Neural cell (in vitro differentiated cells): ENCODE results near the gene C1QTNF7. TPM values are rescaled to one million over a fixed set of nuclear protein-coding genes. Genes with fewer than 3 reads are reported as not detected.

Source experiments
- H2AFZ ChIP-seq: fragments of 200-600, 300-800 bp; sonication (generic), shearing (Covaris generic); 2 replicates; pipeline ENCODE4 v1.6.0; 2014; ENCODE audit warnings: low read depth, mild to moderate bottlenecking, antibody characterized with exemption, low read length, moderate library complexity
- H3F3A ChIP-seq: fragments of 200-600 bp; shearing (Covaris generic); 2 replicates; pipeline ENCODE4 v1.6.1; 2016; ENCODE audit warnings: mild to moderate bottlenecking, moderate library complexity, mixed read lengths, antibody characterized with exemption, low read length; ENCODE audit not compliant: insufficient read depth, poor library complexity, severe bottlenecking
- H3K27ac ChIP-seq: fragments of 200-600, 300-800 bp; sonication (generic), shearing (Covaris generic); 2 replicates; pipeline ENCODE4 v1.5.1; 2014; ENCODE audit warnings: mild to moderate bottlenecking, low read length, moderate library complexity
- H3K27me3 ChIP-seq: fragments of 300-800, 200-600 bp; sonication (generic), shearing (Covaris generic); 2 replicates; pipeline ENCODE4 v1.6.0; 2014; ENCODE audit warnings: mild to moderate bottlenecking, low read depth, low read length, moderate library complexity; ENCODE audit not compliant: insufficient read depth
- H3K36me3 ChIP-seq: fragments of 300-800, 200-600 bp; sonication (generic), shearing (Covaris generic); 2 replicates; pipeline ENCODE4 v1.5.1; 2014; ENCODE audit warnings: mild to moderate bottlenecking, antibody characterized with exemption, low read length, moderate library complexity; ENCODE audit not compliant: insufficient read depth
- H3K4me2 ChIP-seq: fragments of 300-800, 200-600 bp; sonication (generic), shearing (Covaris generic); 2 replicates; pipeline ENCODE4 v1.6.0; 2014; ENCODE audit warnings: mild to moderate bottlenecking, low read length
- H3K4me3 ChIP-seq: fragments of 300-800, 200-600 bp; sonication (generic), shearing (Covaris generic); 2 replicates; pipeline ENCODE4 v1.5.1; 2014; ENCODE audit warnings: mild to moderate bottlenecking, low read length, moderate library complexity
- H3K79me2 ChIP-seq: fragments of 200-600 bp; shearing (Covaris generic); replicated peaks from 2 replicates; pipeline ENCODE4 v1.6.0; 2014; ENCODE audit warnings: mild to moderate bottlenecking, low read length, moderate library complexity; ENCODE audit not compliant: insufficient read depth
- H3K9ac ChIP-seq: fragments of 300-800, 200-600 bp; sonication (generic), shearing (Covaris generic); 2 replicates; pipeline ENCODE4 v1.6.1; 2016; ENCODE audit warnings: mild to moderate bottlenecking, low read length, mixed read lengths
- H3K9me2 ChIP-seq: fragments of 200-600 bp; shearing (Covaris generic); 2 replicates; pipeline ENCODE4 v1.6.1; 2016; ENCODE audit warnings: mild to moderate bottlenecking, low read length, mixed read lengths; ENCODE audit not compliant: insufficient read depth
- H3K9me3 ChIP-seq: fragments of 200-600, 300-800 bp; sonication (generic), shearing (Covaris generic); 2 replicates; pipeline ENCODE4 v1.6.1; 2016; ENCODE audit warnings: mild to moderate bottlenecking, mixed run types, low read length, moderate library complexity, mixed read lengths
- H4K20me1 ChIP-seq: fragments of 200-600 bp; shearing (Covaris generic); 2 replicates; pipeline ENCODE4 v1.6.1; 2016; ENCODE audit warnings: mild to moderate bottlenecking, mixed run types; ENCODE audit not compliant: insufficient read depth
- EP300 ChIP-seq: fragments of 450-650 bp; conservative IDR thresholded peaks from 2 replicates; pipeline ENCODE4 v1.6.1; 2014; ENCODE audit warnings: antibody characterized with exemption, mild to moderate bottlenecking, moderate library complexity; ENCODE audit not compliant: poor library complexity, severe bottlenecking
- EZH2 ChIP-seq: fragments of 200-600, 300-800 bp; shearing (Covaris generic), sonication (generic); IDR thresholded peaks from 2 replicates; pipeline ENCODE4 v1.6.1; 2014; ENCODE audit warnings: antibody characterized with exemption, low read length, borderline replicate concordance, mild to moderate bottlenecking; ENCODE audit not compliant: insufficient read depth, poor library complexity, severe bottlenecking
- MXI1 ChIP-seq: fragments of 450-650 bp; conservative IDR thresholded peaks from 2 replicates; pipeline ENCODE4 v1.6.1; 2014; ENCODE audit warnings: antibody characterized with exemption, mild to moderate bottlenecking; ENCODE audit not compliant: poor library complexity, severe bottlenecking
- POLR2AphosphoS5 ChIP-seq: IDR thresholded peaks from 2 replicates; pipeline ENCODE4 v1.6.1; 2012
- RAD21 ChIP-seq: fragments of 450-650 bp; conservative IDR thresholded peaks from 2 replicates; pipeline ENCODE4 v1.6.1; 2014; ENCODE audit warnings: antibody characterized with exemption, mild to moderate bottlenecking, moderate library complexity
- SMC3 ChIP-seq: fragments of 450-650 bp; conservative IDR thresholded peaks from 2 replicates; pipeline ENCODE4 v1.6.1; 2014; ENCODE audit warnings: antibody characterized with exemption, mild to moderate bottlenecking, moderate library complexity; ENCODE audit not compliant: poor library complexity
- TAF1 ChIP-seq: IDR thresholded peaks from 2 replicates; pipeline ENCODE4 v1.6.1; 2012; ENCODE audit warnings: low read depth
- polyA plus RNA-seq: library from polyadenylated mRNA; depleted of rRNA; stranded (reverse); fragments of >200 nt; gene quantifications from 2 replicates; pipeline ENCODE4 v1.2.3, GENCODE V29; 2014
- TF ChIP-seq, protein P1 (sequence below): fragments of 450-650 bp; IDR thresholded peaks from 2 replicates; pipeline ENCODE4 v1.5.1; 2014; ENCODE audit warnings: antibody characterized with exemption, mild to moderate bottlenecking, moderate library complexity; ENCODE audit not compliant: poor library complexity, severe bottlenecking
- TF ChIP-seq, protein P2 (sequence below): IDR thresholded peaks from 2 replicates; pipeline ENCODE4 v1.6.1; 2012; ENCODE audit warnings: borderline replicate concordance

C1QTNF7 gene
- polyA plus RNA-seq, 1 donor from 2014 or later = not detected

DNA sequence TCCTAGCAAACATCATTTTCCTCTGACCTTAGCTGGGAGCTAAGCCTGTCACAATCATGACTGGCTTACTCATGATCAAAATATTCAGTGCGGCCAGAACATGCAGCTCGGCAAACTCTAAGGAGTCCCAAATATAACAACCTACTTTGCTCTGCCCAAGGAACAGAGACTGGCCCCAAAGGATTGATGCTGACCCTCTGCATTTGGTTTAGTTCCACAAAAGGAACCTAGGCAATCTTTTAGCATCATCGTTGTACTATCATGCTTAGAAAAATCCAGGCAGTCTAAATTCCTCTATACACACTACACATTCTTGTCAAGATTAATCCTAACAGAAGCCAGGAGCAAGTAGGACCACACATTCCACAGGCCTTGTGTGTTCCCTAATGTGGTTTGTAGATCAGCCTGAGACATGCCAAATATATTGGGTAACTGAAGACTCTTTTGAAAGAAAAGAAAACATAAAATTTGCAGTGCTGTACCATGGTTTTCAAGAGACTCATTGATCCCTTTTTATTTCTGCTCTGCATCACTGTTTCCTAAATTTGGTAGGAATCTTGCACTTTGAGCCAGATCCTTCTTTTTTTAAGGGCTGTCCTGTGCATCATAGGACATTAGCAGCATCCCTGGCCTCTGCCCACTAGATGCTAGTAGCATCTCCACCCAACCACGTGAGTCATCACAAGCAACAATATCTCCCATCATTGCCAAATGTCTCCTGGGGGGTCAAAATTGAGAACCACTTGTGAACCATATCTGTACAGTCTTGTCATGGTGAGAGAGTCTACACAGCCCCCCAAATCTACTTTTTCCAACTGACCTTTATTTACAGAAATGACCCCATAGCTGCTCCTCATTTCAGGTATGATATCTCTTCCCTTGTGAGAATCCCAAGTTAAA lies 24.3 kb downstream of the C1QTNF7 start:
- Histone ChIP-seq H3K9me3 (no peaks in the 10 kb centered on the region), H3K36me3 (no peaks in the 10 kb centered on the region), H4K20me1 (no peaks in the 10 kb centered on the region), H3K9me2 (no peaks in the 10 kb centered on the region), H3K9ac (no peak overlapping the region), H3K27ac (no peak overlapping the region), H3K27me3 (no peaks in the 10 kb centered on the region), H3K4me2 (no peak overlapping the region), H3K79me2 (no peaks in the 10 kb centered on the region), H3F3A (no peaks in the 10 kb centered on the region), H2AFZ (no peak overlapping the region), H3K4me3 (no peak overlapping the region)
- TF ChIP-seq SMC3 = no peak
- no peak for TF ChIP-seq MXI1
- no peak for TF ChIP-seq EZH2
- no peak for TF ChIP-seq POLR2AphosphoS5
- no peak for TF ChIP-seq EP300

DNA sequence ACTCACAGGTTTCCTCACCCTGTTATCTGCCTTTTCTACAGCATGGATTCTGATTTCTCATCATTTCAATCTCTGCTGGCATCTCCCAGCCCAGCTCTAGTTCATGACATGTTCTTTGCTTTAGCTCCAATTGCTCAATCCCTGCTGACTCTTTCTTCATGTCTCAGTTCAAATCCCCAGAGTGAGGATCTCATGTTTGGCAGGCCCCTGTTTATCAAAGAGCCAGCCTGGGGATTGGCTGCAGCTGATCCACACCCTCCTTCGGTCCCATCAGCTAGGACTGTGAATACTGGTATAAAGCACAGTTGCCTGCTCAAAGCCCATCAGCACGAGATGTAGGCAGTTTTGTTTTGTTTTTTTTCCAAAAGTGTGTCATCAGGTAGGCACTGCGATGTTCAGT lies 27.5 kb downstream of the C1QTNF7 start:
- no peak overlapping the region for H3K27ac ChIP-seq
- no peaks in the 10 kb centered on the region for H3F3A ChIP-seq
- no peaks in the 10 kb centered on the region for H3K79me2 ChIP-seq
- H4K20me1 ChIP-seq = no peaks in the 10 kb centered on the region
- H3K4me3 ChIP-seq = no peak overlapping the region
- no peak overlapping the region for H2AFZ ChIP-seq
- H3K36me3 ChIP-seq = no peaks in the 10 kb centered on the region
- H3K9me2 ChIP-seq = no peaks in the 10 kb centered on the region
- no peaks in the 10 kb centered on the region for H3K9me3 ChIP-seq
- TF ChIP-seq TAF1 (no peak), EZH2 (no peak), MXI1 (no peak), POLR2AphosphoS5 (no peak), SMC3 (no peak), EP300 (no peak), RAD21 (no peak)
- TF ChIP-seq, protein P1, sequence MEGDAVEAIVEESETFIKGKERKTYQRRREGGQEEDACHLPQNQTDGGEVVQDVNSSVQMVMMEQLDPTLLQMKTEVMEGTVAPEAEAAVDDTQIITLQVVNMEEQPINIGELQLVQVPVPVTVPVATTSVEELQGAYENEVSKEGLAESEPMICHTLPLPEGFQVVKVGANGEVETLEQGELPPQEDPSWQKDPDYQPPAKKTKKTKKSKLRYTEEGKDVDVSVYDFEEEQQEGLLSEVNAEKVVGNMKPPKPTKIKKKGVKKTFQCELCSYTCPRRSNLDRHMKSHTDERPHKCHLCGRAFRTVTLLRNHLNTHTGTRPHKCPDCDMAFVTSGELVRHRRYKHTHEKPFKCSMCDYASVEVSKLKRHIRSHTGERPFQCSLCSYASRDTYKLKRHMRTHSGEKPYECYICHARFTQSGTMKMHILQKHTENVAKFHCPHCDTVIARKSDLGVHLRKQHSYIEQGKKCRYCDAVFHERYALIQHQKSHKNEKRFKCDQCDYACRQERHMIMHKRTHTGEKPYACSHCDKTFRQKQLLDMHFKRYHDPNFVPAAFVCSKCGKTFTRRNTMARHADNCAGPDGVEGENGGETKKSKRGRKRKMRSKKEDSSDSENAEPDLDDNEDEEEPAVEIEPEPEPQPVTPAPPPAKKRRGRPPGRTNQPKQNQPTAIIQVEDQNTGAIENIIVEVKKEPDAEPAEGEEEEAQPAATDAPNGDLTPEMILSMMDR = no peak
- TF ChIP-seq, protein P2, sequence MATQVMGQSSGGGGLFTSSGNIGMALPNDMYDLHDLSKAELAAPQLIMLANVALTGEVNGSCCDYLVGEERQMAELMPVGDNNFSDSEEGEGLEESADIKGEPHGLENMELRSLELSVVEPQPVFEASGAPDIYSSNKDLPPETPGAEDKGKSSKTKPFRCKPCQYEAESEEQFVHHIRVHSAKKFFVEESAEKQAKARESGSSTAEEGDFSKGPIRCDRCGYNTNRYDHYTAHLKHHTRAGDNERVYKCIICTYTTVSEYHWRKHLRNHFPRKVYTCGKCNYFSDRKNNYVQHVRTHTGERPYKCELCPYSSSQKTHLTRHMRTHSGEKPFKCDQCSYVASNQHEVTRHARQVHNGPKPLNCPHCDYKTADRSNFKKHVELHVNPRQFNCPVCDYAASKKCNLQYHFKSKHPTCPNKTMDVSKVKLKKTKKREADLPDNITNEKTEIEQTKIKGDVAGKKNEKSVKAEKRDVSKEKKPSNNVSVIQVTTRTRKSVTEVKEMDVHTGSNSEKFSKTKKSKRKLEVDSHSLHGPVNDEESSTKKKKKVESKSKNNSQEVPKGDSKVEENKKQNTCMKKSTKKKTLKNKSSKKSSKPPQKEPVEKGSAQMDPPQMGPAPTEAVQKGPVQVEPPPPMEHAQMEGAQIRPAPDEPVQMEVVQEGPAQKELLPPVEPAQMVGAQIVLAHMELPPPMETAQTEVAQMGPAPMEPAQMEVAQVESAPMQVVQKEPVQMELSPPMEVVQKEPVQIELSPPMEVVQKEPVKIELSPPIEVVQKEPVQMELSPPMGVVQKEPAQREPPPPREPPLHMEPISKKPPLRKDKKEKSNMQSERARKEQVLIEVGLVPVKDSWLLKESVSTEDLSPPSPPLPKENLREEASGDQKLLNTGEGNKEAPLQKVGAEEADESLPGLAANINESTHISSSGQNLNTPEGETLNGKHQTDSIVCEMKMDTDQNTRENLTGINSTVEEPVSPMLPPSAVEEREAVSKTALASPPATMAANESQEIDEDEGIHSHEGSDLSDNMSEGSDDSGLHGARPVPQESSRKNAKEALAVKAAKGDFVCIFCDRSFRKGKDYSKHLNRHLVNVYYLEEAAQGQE = no peak
- no peak overlapping the region for H3K4me2 ChIP-seq
- H3K27me3 ChIP-seq = no peaks in the 10 kb centered on the region
- H3K9ac ChIP-seq = no peak overlapping the region
